ENCODE results near the gene GALNTL6. TPM values are rescaled to one million over a fixed set of nuclear protein-coding genes. Genes with fewer than 3 reads are reported as not detected.

Gene GALNTL6
- total RNA-seq, 1 experiment from 2014 or later: not detected

DNA sequence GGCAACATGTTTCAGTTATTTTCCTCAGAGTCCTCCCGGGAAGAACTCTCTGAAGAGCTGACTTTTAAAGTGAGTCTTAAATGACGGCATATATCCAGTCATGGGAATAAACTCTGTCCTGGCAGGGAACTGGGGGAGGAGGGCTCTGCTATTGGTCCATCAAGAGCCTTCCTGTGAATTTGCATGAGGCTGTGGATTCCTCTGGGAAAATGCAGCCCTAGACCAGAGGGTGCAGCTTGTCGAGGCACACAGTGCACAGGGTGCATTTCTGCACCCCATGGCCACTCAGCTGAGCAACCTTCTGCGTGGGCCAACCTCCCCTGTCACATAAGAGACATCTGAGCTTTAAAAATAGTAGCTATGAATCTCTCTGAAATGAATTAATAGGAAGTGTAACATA lies 360.0 kb downstream of the GALNTL6 start:
- Histone ChIP-seq H3K4ac (ENCODE audit: low read depth, low read length) (no peak overlapping the region), H3K56ac (ENCODE audit: insufficient read length, low read depth, low read length) (no peak overlapping the region), H2BK20ac (ENCODE audit: low read depth, low read length, poor library complexity, severe bottlenecking) (no peak overlapping the region), H3K79me2 (ENCODE audit: insufficient read depth, low read length) (no peaks in the 10 kb centered on the region), H3K4me1 (ENCODE audit: insufficient read depth, low read length) (no peaks in the 10 kb centered on the region; the same call in 1 of the 2 replicates), H3K27ac (ENCODE audit: insufficient read length, low read depth, low read length) (no peak overlapping the region), H2AK5ac (ENCODE audit: insufficient read length, low read length) (no peak overlapping the region), H3K79me1 (ENCODE audit: insufficient read depth, low read depth, low read length, poor library complexity, severe bottlenecking) (no peaks in the 10 kb centered on the region), H4K20me1 (ENCODE audit: control insufficient read depth, insufficient read depth, insufficient read length) (no peaks in the 10 kb centered on the region), H4K8ac (replicated peaks; ENCODE audit: insufficient read length, low read depth, low read length) (no peak overlapping the region), H3K27me3 (ENCODE audit: insufficient read depth, low read length) (no peaks in the 10 kb centered on the region), H3K4me2 (ENCODE audit: insufficient read depth, insufficient read length, low read length) (no peak overlapping the region), H3K14ac (ENCODE audit: insufficient read depth, low read length) (no peak overlapping the region), H2BK5ac (ENCODE audit: insufficient read length, low read length) (no peak overlapping the region), H4K5ac (ENCODE audit: insufficient read length, low read depth, low read length) (no peak overlapping the region), H2BK120ac (ENCODE audit: low read depth, low read length, poor library complexity, severe bottlenecking) (no peak overlapping the region), H3K23me2 (ENCODE audit: insufficient read length, low read depth, low read length, poor library complexity, severe bottlenecking) (no peaks in the 10 kb centered on the region), H3K9me3 (ENCODE audit: control insufficient read depth, low read depth, low read length) (no peaks in the 10 kb centered on the region), H2BK12ac (ENCODE audit: insufficient read length, low read depth, low read length) (no peak overlapping the region), H2BK15ac (ENCODE audit: low read depth, low read length) (no peak overlapping the region), H3K9ac (ENCODE audit: extremely low read depth, insufficient read length, low read length) (no peak overlapping the region), H3K18ac (ENCODE audit: insufficient read length, low read depth, low read length) (no peak overlapping the region), H3T11ph (ENCODE audit: low read length) (no peak overlapping the region), H3K23ac (ENCODE audit: insufficient read length, low read depth, low read length) (no peak overlapping the region), H4K91ac (ENCODE audit: insufficient read length, low read depth, low read length) (no peak overlapping the region), H2AFZ (ENCODE audit: low read length) (no peak overlapping the region)
- no CpG with 5 or more reads among the region's 4 CpGs for WGBS (ENCODE audit: extremely low coverage, insufficient read length, low lambda C conversion rate)
- Mint-ChIP-seq H3K4me1 (peaks cover 9 to 11% of the 10 kb centered on the region in 2 experiments), H3K9me3 (peaks cover 0 to under 1% of the 10 kb centered on the region in 2 experiments; a peak in 1 of 5 replicates), H3K4me3 (no peak overlapping the region), H3K27ac (peak overlapping the region in 1 of 3 experiments; percentile 17; a peak in 1 of 7 replicates), H3K36me3 (ENCODE audit: insufficient read depth in 1 of 3, low read depth in 3 of 3) (no peaks in the 10 kb centered on the region; a peak in 1 of 7 replicates), H3K27me3 (ENCODE audit: low read depth) (no peaks in the 10 kb centered on the region)
- DNase-seq: no peak
- TF ChIP-seq, protein P1, sequence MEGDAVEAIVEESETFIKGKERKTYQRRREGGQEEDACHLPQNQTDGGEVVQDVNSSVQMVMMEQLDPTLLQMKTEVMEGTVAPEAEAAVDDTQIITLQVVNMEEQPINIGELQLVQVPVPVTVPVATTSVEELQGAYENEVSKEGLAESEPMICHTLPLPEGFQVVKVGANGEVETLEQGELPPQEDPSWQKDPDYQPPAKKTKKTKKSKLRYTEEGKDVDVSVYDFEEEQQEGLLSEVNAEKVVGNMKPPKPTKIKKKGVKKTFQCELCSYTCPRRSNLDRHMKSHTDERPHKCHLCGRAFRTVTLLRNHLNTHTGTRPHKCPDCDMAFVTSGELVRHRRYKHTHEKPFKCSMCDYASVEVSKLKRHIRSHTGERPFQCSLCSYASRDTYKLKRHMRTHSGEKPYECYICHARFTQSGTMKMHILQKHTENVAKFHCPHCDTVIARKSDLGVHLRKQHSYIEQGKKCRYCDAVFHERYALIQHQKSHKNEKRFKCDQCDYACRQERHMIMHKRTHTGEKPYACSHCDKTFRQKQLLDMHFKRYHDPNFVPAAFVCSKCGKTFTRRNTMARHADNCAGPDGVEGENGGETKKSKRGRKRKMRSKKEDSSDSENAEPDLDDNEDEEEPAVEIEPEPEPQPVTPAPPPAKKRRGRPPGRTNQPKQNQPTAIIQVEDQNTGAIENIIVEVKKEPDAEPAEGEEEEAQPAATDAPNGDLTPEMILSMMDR (conservative IDR thresholded peaks at IDR 0.05): no peak
